Measurements from ENCODE around the gene GDF10. TPM values are rescaled to one million over a fixed set of nuclear protein-coding genes. Genes with fewer than 3 reads are reported as not detected.
A peak's percentile ranks its signal among the peaks of the same experiment; 100 is the strongest.

The GDF10 gene
- total and polyA plus RNA-seq, 10 of the 15 experiments (the other 5 are each of a cell fraction or from before 2014, with no cell fraction given), result not detected

- TF ChIP-seq ZBTB4 (CRISPR knock-in tag; IDR thresholded peaks at IDR 0.05) (no peak), HDGF (IDR thresholded peaks at IDR 0.05) (no peak), EED (IDR thresholded peaks at IDR 0.05; ENCODE audit: low read depth) (peak; percentile 61; the same call in 1 of the 2 replicates), KAT2A (conservative IDR thresholded peaks at IDR 0.05; ENCODE audit: control insufficient read depth, low read depth, low read length) (no peak), ETV6 (conservative IDR thresholded peaks at IDR 0.05 in 1 of 2, IDR thresholded peaks at IDR 0.05 in 1 of 2; ENCODE audit: borderline replicate concordance in 1 of 2, low read depth in 1 of 2) (peak in 1 of 2 experiments; percentile 45; a peak in 1 of 4 replicates), DPF2 (IDR thresholded peaks at IDR 0.05) (peak; percentile 27; the same call in 1 of the 2 replicates), GABPA (IDR thresholded peaks at IDR 0.05; ENCODE audit: low read depth) (0 out of 2 replicates have a peak, but pooled peaks have one; percentile 24), SP1 (IDR thresholded peaks at IDR 0.05; ENCODE audit: low read depth, low read length) (no peak), SPI1 (IDR thresholded peaks at IDR 0.05; ENCODE audit: borderline replicate concordance, insufficient read depth, low read depth, low read length) (peak; percentile 82), PAX8 (IDR thresholded peaks at IDR 0.05) (no peak), IRF4 (IDR thresholded peaks at IDR 0.05; ENCODE audit: low read depth, low read length) (peak; percentile 59; the same call in 1 of the 2 replicates), POU2F2 (IDR thresholded peaks at IDR 0.05; ENCODE audit: borderline replicate concordance, low read depth, low read length) (0 out of 3 replicates have a peak, but pooled peaks have one; percentile 25), PKNOX1 (IDR thresholded peaks at IDR 0.05) (0 out of 2 replicates have a peak, but pooled peaks have one; percentile 17), CTCF (IDR thresholded peaks at IDR 0.05 in 2 of 3, conservative IDR thresholded peaks at IDR 0.05 in 1 of 3; ENCODE audit: control insufficient read depth in 2 of 3, extremely low read depth in 1 of 3, insufficient read depth in 1 of 3, low read depth in 3 of 3, low read length in 3 of 3) (no peak), RUNX3 (IDR thresholded peaks at IDR 0.05; ENCODE audit: low read length) (peak; percentile 36), ZNF24 (IDR thresholded peaks at IDR 0.05) (peak; percentile 94), IRF5 (IDR thresholded peaks at IDR 0.05; ENCODE audit: borderline replicate concordance) (no peak), ZNF687 (IDR thresholded peaks at IDR 0.05) (peak; percentile 78), TAF1 (IDR thresholded peaks at IDR 0.05; ENCODE audit: borderline replicate concordance, low read depth, low read length) (0 out of 2 replicates have a peak, but pooled peaks have one; percentile 41)
Observed at GRCh38 chr10:47261121-47261520, 38.9 kb upstream of the GDF10 start (continued).
